Measurements from ENCODE around the gene IMMP2L.

Gene IMMP2L

DNA sequence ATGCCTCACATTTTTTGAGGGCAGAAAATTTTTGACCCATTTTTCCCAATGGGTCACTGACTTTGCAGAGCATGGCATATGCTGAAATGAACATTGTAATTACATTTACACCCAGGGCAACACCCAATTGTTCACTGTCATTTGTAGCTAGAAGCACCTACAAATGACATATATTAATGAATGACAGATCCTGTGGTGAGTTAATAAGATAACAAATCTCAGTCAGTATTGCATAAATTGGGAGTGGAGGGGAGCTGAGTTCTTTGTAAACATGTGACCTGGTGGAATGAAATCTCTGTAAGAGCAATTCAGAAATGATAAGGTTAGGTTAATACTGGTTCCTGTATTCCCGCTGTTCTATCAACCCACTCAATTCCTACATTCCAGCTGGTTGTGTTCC, 726.4 kb downstream of the IMMP2L start:
- DNase-seq, result no peak

- DNase-seq, result peak; percentile 43
Measured at GRCh38 chr7:110835218-110835617, 727.1 kb downstream of the IMMP2L start.

DNA sequence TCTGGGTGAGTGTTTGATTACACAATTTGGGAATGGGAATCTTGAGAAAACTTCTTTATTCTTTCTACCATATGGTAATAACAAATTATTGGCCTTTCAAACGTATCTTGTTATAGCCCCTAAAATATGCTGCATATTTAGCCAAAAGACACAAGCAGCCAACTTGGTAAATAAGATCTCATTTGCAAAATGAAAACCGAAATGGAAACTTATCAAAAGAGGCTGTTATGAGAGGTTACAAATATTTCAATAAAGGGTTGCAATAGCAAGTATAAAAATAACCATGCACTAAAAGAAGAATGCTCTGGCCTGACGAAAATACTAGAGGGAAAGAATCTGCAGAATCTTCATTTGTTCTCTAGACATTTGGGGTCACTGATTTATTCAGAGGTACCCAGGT, 730.9 kb downstream of the IMMP2L start:
- DNase-seq, result no peak

GRCh38 chr7:110830778-110831177, 731.5 kb downstream of the IMMP2L start:
- DNase-seq, result no peak

DNA sequence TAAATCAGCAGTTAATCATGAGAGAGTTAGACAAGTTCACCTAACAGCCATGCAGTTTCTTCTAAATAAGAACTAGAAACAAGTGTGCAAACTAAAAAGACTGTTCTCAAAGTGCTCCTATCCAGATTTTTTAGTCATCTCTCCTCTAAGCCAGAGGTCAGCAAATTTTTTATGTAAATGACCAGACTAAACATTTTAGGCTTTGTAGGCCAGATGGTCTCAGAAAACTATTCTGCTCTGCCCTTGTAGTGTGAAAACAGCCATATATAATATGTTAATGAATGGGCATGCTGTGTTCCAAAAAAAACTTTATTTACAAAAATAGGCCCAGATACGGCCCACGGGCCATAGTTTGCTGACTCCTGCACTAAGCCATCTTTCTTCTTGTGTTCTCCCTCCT, 734.4 kb downstream of the IMMP2L start:
- no peak for DNase-seq

- no peak for DNase-seq
Measured at GRCh38 chr7:110827287-110827855, 734.9 kb downstream of the IMMP2L start.

DNA sequence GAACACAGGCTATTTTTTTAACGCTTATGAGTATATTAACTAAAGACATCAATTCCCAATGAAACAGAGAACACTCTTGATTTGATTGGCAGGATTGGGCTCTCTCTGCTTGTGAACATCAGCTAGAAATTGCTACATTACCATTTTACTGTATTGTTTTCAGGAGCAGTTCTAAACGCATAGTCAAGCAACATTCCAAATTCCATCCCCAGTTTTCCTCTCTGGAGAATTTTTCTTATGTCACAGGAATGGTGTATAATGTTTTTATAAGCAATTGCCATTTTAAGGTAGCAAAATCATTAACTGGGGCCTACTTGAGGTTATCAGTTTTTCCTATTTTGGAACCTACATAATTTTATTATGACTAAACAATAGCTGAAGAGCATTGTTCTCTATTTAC, 748.3 kb downstream of the IMMP2L start:
- no peak for DNase-seq

DNA sequence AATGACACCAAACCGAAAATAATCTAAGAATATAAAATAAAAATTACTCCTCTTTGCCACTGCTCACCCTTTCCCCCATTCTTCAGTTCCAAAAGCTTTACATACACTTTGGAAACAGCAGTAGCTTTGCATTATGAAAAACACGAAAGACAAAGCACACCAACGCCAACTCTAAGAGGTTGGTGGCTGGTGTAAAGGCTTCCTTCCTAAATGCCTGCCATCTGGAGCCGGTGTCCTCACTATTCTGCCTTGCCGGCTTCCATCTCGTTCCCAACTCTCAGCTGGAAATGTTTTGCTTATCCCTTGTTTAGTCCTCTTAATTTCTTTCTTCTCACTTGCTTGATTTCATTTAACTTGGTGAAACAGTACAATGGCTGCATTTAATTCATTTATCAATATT, 752.5 kb downstream of the IMMP2L start:
- no peak for DNase-seq

DNA sequence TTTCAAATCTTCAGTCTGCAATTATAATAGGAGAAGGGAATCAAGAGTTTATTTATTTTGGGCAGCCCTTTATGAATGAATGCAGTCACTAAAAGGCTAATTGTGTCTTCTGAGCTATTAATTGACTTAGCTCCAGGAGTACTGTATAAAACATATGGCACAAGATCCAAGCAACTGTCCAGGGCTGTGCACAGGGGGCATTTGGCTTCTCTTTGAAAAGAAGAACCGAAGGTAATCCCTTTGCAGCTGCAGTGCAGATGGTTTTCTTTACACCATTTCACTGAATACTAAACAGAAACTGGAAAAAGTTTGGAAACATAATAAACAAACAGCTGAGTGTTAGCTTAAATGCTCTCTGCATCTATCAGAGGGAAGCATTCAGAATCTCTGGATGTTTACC, 753.9 kb downstream of the IMMP2L start:
- no peak for DNase-seq

DNA sequence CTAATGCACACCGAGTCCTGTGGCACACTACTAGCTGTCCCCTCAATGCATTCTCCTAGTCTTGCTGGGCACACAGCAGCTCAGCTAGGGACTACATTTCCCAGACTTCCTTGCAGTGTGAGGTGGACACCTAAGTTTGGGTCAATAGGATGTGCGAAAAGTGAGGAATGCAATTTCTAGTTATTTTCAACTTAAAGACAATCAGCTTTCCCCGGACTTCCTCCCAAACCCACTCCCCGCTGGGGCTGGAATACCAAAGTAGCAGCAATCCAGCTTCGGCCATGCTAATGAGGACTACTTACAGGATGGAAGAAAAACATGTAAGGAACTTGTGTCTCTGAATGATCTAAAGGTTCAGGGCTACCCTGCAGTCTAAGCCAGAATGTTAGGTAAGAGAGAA, 757.8 kb downstream of the IMMP2L start:
- DNase-seq, result no peak

DNA sequence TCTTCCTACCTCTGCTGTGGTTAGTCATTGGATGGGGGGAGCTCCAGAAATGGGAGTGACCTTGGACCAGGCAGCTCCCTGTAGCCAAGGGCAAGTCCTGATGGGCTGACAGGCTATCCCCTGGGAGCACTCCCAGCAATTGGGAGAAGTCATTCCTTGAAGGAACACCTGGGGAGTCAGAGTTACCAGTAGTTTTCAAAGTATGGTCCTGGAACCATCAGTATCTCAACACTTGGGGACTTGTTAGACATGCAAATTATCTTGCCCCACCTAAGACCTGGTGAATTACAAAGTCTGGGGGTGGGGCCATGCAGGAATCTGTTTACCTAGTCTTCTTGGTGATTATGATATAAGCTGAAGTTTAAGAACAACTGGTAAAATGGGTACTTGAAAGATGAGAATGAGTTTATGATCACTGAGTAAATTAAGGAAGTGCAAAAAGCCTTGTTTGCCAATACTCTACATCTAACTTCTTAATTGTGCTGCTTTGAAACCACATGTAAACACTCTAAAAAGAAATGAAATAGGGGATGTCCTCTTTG, 758.6 kb downstream of the IMMP2L start:
- no peak for DNase-seq

- DNase-seq, result no peak
Measured at GRCh38 chr7:110801502-110801901, 760.8 kb downstream of the IMMP2L start.

GRCh38 chr7:110800984-110801383, 761.3 kb downstream of the IMMP2L start:
- DNase-seq, result no peak

DNA sequence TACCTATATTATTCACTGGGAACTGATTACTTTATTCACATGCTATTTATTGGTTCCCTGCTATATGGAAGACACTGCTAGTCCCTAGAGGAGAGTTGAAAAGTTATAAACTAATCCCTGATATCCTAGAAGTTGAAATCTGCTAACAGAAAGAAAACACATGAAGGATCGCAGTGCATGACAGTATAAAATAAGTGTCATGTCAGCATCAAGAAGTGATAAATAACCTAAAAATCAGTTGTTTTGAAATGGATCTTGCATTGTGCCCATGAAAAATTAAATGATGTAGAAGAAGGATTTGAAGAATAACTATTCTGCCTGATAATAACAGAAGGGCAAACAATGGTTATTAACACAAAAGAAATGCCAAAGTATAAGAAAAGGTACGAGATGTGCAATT, 764.6 kb downstream of the IMMP2L start:
- DNase-seq, result no peak

GRCh38 chr7:110790992-110791391, 771.3 kb downstream of the IMMP2L start:
- no peak for DNase-seq

- no peak for DNase-seq
Measured at GRCh38 chr7:110786328-110786965, 775.8 kb downstream of the IMMP2L start.

GRCh38 chr7:110784749-110785148, 777.5 kb downstream of the IMMP2L start:
- no peak for DNase-seq

DNA sequence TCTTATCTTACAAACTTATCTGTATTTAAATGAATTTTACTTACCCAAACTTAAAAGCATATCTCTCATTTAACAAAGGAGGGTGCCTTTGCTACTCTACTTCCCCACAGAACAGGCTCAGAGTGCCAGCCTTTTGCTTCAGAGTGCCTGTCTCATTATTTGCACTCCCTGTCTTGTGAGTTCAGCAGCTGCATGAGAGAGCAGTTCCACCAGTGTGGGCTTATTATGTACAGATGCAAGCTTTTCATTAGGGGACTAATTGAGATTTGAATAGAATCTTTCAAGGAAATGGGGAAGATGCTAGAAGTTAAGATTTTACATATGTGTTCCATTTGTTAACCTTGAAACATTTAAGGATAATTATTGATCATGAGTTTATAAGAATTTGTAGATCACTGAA, 781.6 kb downstream of the IMMP2L start:
- DNase-seq, result no peak

DNA sequence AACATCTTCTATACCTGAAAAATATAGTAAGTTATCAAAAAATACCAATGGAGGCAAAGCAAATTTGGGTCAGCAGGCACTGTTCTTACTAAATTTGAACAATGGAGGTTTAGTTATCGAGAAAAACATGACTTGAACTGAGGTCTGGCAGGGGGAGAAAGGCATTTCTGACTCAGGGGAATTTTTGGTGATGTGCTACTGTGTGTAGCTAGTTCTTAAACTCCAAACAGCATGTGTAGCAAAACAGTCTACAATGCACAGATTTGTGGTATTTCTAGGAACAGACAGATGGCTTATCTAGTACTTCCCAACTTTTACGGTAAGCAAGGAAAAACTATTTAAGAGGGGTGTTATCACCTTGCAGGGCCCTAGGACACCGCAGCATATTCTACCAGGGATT, 783.0 kb downstream of the IMMP2L start:
- no peak for DNase-seq

DNA sequence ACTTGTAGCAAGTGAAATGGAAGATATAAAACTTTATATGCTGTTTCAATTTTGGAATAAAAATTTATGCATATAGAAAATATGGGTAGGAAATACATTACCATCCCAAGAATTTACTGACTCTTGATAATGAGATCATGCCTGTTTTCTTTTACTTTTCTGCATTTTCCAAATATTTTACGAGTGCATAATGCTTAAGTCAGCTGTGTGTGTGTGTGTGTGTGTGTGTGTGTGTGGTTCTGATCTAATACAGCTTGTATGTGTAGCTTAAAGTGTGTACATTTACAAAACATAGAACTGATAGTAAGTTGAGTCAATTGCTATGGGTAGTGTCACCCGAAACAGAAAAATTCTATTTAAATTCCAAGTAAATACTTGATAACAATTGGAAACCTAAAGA, 787.2 kb downstream of the IMMP2L start:
- DNase-seq, result no peak

GRCh38 chr7:110774071-110774470, 788.2 kb downstream of the IMMP2L start:
- peak; percentile 13 for DNase-seq

DNA sequence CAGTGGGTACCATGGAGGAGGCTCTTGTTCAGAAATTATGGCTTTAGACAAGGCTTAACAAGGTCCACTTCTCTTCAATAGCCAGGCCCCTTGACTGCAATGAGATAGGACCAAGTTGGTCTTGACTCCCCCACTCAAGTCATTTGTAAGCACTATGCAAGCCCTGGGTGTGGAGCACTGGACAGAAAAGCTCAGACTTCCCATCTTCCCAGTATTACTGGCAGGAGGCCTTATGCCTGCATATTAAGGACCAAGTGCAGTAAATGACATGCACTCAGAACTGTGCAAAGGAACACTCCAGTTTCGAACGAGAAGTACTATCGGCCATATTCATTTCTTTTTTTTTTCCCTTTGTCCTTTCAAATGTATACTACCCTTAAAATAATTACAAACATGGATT, 789.7 kb downstream of the IMMP2L start:
- DNase-seq, result no peak

GRCh38 chr7:110771717-110772116, 790.6 kb downstream of the IMMP2L start:
- DNase-seq, result no peak

DNA sequence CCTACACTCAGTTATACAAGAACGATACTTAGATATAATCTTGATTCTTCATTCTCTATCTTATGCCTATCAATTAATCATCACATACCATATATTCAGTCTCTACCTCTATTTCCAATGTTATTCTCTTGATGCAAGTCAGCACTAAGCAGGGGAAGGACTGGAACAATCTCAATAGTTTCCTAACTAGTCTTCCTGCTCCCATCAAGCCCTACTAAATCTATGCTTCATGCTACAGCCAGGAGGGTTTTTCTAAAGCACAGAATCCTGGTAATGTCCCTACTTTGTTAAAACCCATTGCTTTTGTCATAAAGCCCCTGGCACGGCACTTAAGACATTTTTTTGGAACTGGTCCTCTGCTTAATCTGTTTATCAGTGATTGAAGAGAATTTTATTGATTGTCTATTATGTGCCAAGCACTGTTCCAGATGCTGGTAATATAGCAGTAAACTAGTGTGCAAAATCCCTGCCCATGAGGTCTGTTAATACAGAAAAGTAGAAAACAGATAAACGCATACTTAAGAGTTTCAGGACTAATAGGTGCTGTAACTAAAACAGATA, 794.7 kb downstream of the IMMP2L start:
- DNase-seq, result no peak

GRCh38 chr7:110766864-110767263, 795.4 kb downstream of the IMMP2L start:
- DNase-seq, result no peak
